Activated T-cell treated with anti-CD3 and anti-CD28 coated beads for 1 hour (primary cell): ENCODE data around the gene ATXN2L.
"Not testable (repeated sequence)": the region's sequence is repeated elsewhere in the genome, so short reads cannot be mapped to it uniquely, and the experiment has no call there.

Experiments used
- DNase-seq: peaks from one replicate; pipeline ENCODE4 v3.0.0-alpha.2; 2020; ENCODE audit warnings: low read depth

The ATXN2L gene

GRCh38 chr16:28822520-28823290 is at the start of gene ATXN2L:
Gene ATXN2L (plus strand): TSS chr16:28822999. CDS start chr16:28823260, 261 bp downstream.
- peak; percentile 91 for DNase-seq

- not testable (repeated sequence) for DNase-seq
These were observed 41.1 kb upstream of the ATXN2L start for GRCh38 chr16:28781697-28782096.

GRCh38 chr16:28782357-28782756 is 40.4 kb upstream of the ATXN2L start:
- not testable (repeated sequence) for DNase-seq

- DNase-seq: peak; percentile 43
These were observed 20.4 kb upstream of the ATXN2L start for GRCh38 chr16:28802235-28803019.

GRCh38 chr16:28807445-28808120 is 15.2 kb upstream of the ATXN2L start:
- not testable (repeated sequence) for DNase-seq

GRCh38 chr16:28820016-28820415 is 2.8 kb upstream of the ATXN2L start:
- no peak for DNase-seq

GRCh38 chr16:28820546-28820945 is 2.3 kb upstream of the ATXN2L start:
- not testable (repeated sequence) for DNase-seq

GRCh38 chr16:28821874-28822519 is 802 bp upstream of the ATXN2L start:
- no peak for DNase-seq

GRCh38 chr16:28823291-28823872 is 583 bp downstream of the ATXN2L start:
- DNase-seq: no peak

GRCh38 chr16:28823873-28824716 is 1.3 kb downstream of the ATXN2L start:
- peak; percentile 96 for DNase-seq

GRCh38 chr16:28824717-28824973 is 1.8 kb downstream of the ATXN2L start:
- no peak for DNase-seq

GRCh38 chr16:28826141-28826540 is 3.3 kb downstream of the ATXN2L start:
- DNase-seq: no peak

GRCh38 chr16:28829747-28830146 is 6.9 kb downstream of the ATXN2L start:
- DNase-seq: no peak

- no peak for DNase-seq
These were observed 7.7 kb downstream of the ATXN2L start for GRCh38 chr16:28830531-28830930.

GRCh38 chr16:28834349-28834748 is 11.6 kb downstream of the ATXN2L start:
- DNase-seq: no peak

GRCh38 chr16:28834873-28835863 is 12.4 kb downstream of the ATXN2L start:
- DNase-seq: no peak

GRCh38 chr16:28835864-28836760 is 13.3 kb downstream of the ATXN2L start:
- DNase-seq: no peak

- no peak for DNase-seq
These were observed 13.9 kb downstream of the ATXN2L start for GRCh38 chr16:28836761-28837064.
